Fibroblast of skin of right biceps (primary cell): Measurements from ENCODE around the gene MOK.
"Not testable (repeated sequence)": the region's sequence is repeated elsewhere in the genome, so short reads cannot be mapped to it uniquely, and the experiment has no call there.

ENCODE experiments used
- DNase-seq: peaks from one replicate; pipeline ENCODE4 v3.0.0-alpha.2; 2013

The MOK gene

GRCh38 chr14:102280376-102280962, 24.5 kb downstream of the MOK start:
- peak; percentile 96 for DNase-seq

- peak; percentile 96 for DNase-seq
These were observed 25.1 kb downstream of the MOK start for GRCh38 chr14:102279688-102280348.

DNA sequence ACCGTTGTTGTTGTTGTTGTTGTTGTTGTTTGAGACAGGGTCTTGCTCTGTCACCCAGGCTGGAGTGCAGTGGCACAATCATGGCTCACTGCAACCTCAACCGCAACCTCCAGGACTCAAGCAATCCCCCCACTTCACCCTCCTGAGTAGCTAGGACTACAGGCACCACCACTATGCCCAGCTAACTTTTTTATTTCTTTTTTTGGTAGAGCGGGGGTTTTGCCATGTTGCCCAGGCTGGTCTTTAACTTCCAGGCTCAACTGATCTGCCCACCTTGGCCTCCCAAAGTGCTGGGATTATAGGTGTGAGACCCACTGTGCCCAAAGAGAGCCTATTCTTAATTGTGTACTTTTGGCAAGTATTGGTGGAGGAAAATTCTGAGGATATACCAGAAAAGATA, 25.7 kb downstream of the MOK start:
- no peak for DNase-seq

DNA sequence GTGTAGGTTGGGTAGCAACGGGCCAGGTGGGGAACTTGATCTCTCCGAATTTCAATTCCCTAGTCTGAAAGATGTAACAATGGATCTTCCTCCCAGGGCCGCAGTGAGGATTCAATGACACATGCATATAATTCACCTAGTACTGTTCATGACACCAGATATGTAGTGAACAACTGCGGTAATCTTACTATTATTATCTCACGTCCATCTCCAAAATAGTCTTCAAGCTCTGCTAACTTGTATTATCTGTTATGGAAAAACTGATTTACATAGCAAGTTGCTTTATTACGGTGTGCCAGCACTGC, 26.4 kb downstream of the MOK start:
- DNase-seq: no peak

- no peak for DNase-seq
These were observed 26.9 kb downstream of the MOK start for GRCh38 chr14:102277874-102278630.

DNA sequence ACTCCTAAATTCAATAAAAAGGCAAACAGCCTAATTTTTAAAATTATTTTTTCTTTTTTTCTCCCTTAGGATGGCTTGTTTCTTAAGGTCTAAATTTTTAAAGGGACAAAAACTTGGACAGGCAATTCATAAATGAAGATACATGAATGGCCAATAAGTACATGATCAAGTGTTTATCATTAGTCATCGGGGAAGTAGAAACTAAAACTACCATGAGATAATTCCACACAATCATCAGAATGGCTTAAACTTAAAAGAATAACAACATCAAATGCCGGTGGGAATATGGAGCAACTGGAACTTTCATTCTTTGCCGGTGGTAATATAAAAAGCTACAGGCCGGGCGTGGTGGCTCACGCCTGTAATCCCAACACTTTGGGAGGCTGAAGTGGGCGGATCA, 29.1 kb downstream of the MOK start:
- no peak for DNase-seq

GRCh38 chr14:102272392-102272791, 32.6 kb downstream of the MOK start:
- peak; percentile 53 for DNase-seq

DNA sequence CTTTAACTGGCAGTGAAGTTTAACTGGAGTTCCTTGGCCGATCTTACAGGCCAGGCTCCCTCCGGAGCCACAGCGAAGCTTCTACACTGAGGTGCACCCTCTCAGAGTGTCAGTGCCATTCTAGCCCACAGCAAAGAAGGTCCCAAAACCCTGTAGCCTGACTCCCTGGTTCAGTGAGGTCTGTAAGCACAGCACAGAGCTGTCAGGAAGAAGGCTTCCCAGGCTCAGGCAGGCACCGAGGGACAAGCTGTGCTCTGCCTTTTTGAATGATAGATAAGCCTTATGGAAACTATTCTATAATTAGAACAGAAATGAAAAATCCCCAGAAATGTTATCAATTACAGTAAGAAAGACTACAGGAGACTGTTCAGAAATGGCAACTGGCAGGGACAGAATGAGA, 40.2 kb downstream of the MOK start:
- DNase-seq: no peak

- DNase-seq: no peak
These were observed 40.6 kb downstream of the MOK start for GRCh38 chr14:102264355-102264754.

GRCh38 chr14:102262929-102263462, 42.0 kb downstream of the MOK start:
- no peak for DNase-seq

DNA sequence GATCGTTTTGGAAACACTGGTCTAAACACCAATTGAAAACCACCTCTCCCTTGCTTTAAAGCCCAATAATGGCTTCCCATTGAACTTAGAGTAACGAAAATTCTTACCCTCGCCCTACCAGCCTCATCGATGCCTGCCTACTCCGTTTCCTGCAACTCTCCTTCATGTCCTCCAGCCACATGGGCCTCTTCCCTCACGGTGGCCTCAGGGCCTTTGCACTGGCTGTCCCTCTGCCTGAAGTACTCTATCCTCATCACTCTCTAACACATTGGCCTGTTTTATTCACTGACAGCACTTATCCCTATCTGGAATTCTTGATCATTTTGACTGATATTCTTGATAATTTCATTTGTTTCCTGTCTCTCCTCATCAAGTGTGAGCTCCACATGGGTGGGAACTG, 46.8 kb downstream of the MOK start:
- no peak for DNase-seq

- DNase-seq: no peak
These were observed 48.2 kb downstream of the MOK start for GRCh38 chr14:102256716-102257115.

DNA sequence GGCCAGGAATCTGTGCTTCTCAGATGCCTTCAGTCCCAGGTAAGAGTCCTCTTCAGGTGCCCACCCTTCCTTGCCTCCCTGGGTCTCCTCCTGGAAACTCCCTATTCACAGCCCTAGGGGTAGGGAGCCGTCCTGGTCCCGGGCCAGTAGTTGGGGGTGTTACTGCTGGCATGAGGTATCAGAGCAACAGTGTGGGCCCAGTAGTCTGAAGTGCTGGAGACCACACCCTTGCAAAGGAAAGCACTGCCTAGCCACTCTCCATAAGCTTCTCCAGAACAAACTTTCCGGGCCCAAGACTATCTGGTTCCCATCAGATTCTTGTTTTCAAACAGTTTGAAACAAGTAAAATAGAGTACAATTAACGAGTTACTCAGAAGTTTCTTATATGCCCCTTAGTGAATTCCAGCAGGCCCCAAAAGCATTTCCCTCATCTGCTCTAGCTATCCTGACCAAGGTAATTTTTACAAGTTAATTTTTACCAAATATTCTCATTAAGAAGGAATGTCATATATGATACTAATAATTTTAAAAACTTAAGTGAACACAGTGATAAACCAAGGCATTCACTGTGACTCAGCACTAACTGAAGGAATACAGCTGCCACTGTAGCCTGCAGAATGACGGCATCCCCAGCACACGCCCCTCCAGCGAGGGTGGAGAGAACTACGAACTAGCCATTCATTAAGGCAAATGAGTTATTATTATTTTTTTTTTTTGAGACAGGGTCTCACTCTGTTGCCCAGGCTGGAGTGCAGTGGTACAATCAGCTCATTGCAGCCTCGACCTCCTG, 49.4 kb downstream of the MOK start:
- DNase-seq: peak; percentile 20

DNA sequence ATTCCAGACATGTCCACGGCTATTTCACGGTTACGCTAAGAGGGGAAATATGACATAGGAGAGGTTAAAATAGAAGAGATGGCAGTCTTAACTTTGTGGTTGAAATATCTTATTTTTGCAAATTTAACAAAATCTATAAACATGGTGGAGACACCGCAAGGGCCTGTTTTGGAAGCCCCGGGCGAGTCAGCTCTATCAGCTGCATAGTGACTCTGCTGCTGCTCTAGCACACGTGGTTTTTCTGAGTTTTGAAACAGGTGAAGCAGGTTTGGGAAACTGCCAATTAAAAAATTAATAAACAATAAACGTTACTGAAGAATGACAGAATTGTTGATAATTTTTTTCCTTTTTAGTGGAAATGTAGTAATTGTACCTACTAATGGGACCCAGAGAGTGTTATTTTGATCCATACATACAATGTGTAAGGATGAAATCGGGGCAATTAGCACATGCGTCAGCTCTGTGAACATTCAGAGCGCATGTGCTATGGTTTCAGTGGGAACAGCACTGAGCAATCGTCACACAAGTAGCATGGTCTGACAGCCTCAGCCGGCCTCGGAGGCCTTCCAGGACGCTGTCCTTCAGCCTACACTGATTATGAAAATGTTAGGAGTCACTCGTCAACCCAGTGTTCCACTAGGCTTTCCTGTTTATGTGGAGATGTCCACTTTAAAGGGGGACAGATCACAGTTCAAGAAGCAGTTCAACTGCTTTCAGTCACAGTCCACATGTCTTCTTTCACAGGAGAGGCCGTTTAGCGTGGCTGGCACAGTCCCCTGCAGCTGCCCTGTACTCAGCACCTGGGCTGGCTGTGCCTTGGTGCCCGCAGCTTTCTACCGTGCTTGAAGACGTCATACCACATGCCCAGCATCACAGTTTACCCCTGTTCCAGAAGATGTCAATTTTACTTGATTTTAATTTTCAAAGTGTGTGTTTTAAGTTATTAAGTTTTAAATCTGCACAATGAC, 51.8 kb downstream of the MOK start:
- no peak for DNase-seq

- no peak for DNase-seq
These were observed 53.8 kb downstream of the MOK start for GRCh38 chr14:102251161-102251560.

DNA sequence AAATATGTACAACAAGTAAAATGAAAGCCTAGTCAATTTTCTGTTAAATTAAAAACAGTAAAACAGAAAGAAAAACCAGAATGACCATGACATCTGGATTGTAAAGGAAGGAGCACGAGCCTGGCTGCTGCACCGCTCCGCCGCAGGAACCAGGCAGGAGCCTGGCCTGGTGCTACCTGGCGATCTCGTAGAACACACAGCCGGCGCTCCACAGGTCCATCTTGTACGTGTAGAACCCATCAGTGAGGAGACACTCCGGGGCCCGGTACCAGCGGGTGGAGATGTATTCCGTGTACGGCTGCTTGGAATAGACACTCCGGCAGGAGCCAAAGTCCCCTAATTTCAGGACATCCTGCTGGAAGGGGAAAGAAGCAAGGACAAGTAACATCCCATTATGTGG, 54.3 kb downstream of the MOK start:
- DNase-seq: no peak

DNA sequence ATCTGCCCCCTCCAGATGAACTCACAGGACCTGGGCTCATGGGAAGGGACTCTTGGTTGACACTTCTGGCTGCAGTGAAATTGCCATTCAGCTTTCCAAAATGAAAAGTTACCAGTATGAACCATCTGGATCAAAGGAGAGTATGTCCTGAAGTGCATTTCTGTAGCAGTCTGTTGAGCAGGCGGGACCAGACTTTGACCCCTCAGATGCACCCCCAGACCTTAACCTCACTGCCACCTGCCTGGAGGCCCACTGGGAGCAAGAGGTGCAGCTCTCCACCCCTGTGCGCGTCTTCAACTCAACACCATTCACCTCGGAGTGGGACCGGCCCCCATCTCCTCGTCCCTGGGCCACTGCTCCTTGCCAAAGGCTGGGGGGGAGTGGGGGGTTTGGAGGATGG, 55.0 kb downstream of the MOK start:
- DNase-seq: no peak

- DNase-seq: peak; percentile 54
These were observed 55.9 kb downstream of the MOK start for GRCh38 chr14:102249041-102249440.

DNA sequence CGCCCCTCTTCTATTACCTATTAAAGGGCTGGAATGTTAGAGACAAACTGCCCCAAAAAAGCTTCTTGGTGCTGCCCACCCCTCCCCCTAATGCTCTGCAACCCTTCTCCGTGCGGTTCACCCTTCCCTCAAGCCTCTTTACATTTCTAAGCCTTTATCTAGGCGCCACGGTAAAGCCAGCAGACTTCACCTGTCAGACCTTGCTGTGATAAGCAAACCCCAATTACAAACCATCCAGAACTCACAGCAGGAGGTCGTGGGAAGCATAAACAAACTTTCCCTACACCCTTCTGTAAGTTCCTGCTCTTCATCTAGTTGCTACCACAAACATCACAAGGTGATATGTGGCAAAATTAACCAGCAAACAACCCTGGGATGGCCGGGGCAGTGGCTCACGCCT, 56.8 kb downstream of the MOK start:
- DNase-seq: no peak

DNA sequence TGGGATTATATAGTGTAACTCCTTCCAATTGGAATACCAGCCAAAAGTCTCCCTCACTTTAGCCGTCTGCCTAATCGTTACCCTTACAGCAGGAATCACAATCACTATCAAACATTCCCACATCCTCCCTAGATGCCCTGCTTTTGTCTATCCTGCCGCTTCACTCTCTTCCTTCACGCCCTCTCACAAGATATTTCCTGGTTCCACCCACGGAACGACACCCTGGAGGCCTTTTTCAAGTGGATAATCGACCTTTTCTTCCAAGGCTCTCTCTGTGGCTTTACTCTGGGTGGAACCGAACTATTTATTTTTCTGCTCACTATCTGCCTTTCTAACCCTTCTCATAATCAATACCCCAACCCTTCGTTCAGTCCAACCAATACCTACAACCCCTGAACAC, 58.9 kb downstream of the MOK start:
- no peak for DNase-seq

DNA sequence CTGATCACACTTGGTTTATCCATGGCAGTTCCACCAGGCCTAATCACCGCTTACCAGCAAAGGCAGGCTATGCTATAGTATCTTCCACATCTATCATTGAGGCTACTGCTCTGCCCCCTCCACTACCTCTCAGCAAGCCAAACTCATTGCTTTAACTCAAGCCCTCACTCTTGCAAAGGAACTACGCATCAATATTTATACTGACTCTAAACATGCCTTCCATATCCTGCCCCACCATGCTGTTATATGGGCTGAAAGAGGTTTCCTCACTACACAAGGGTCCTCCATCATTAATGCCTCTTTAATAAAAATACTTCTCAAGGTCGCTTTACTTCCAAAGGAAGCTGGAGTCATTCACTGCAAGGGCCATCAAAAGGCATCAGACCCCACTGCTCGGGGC, 61.2 kb downstream of the MOK start:
- not testable (repeated sequence) for DNase-seq

DNA sequence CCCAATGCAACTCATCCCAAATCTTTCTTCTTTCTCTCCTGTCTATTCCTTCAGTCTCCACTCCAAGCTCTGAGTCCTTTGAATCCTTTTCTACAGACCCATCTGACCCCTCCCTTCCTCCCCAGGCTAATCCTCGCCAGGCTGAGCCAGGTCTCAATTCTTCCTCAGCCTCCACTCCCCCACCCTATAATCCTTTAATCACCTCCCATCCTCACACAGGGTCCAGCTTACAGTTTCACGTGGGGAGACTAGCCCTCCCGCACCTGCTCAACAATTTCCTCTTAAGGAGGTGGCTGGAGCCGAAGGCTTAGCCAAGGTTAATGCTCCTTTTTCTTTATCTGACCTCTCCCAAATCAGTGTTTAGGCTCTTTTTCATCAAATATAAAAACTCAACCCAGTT, 63.8 kb downstream of the MOK start:
- no peak for DNase-seq
